B cell (primary cell): Measurements from ENCODE around the gene SRGAP1.

Experiments
- EZH2 ChIP-seq: IDR thresholded peaks from 2 replicates; pipeline ENCODE4 v1.6.1; 2012; ENCODE audit warnings: borderline replicate concordance, low read depth, mild to moderate bottlenecking, moderate library complexity, low read length; ENCODE audit not compliant: insufficient read depth, poor library complexity, severe bottlenecking
- TF ChIP-seq, protein P1 (sequence below): fragments of 200-600 bp; IDR thresholded peaks from one replicate; pipeline ENCODE4 v1.8.0; 2022; ENCODE audit warnings: antibody characterized with exemption, mild to moderate bottlenecking

GRCh38 chr12:64036414-64036813 is 191.9 kb downstream of the SRGAP1 start:
- TF ChIP-seq, protein P1, sequence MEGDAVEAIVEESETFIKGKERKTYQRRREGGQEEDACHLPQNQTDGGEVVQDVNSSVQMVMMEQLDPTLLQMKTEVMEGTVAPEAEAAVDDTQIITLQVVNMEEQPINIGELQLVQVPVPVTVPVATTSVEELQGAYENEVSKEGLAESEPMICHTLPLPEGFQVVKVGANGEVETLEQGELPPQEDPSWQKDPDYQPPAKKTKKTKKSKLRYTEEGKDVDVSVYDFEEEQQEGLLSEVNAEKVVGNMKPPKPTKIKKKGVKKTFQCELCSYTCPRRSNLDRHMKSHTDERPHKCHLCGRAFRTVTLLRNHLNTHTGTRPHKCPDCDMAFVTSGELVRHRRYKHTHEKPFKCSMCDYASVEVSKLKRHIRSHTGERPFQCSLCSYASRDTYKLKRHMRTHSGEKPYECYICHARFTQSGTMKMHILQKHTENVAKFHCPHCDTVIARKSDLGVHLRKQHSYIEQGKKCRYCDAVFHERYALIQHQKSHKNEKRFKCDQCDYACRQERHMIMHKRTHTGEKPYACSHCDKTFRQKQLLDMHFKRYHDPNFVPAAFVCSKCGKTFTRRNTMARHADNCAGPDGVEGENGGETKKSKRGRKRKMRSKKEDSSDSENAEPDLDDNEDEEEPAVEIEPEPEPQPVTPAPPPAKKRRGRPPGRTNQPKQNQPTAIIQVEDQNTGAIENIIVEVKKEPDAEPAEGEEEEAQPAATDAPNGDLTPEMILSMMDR: no peak
- TF ChIP-seq EZH2: no peak
